AG20443 (cell line): ENCODE data around the gene TXNDC5.
"Not testable (repeated sequence)": the region's sequence is repeated elsewhere in the genome, so short reads cannot be mapped to it uniquely, and the experiment has no call there.

Source experiments
- DNase-seq: peaks from one replicate; pipeline ENCODE4 v3.0.0; 2012; ENCODE audit warnings: low spot score, mixed read lengths

Gene TXNDC5

GRCh38 chr6:7895125-7895423 lies 15.5 kb downstream of the TXNDC5 start:
- peak; percentile 36 for DNase-seq

- no peak for DNase-seq
Observed at GRCh38 chr6:7894262-7895124, 16.1 kb downstream of the TXNDC5 start.

- no peak for DNase-seq
Observed at GRCh38 chr6:7893342-7893741, 17.2 kb downstream of the TXNDC5 start.

DNA sequence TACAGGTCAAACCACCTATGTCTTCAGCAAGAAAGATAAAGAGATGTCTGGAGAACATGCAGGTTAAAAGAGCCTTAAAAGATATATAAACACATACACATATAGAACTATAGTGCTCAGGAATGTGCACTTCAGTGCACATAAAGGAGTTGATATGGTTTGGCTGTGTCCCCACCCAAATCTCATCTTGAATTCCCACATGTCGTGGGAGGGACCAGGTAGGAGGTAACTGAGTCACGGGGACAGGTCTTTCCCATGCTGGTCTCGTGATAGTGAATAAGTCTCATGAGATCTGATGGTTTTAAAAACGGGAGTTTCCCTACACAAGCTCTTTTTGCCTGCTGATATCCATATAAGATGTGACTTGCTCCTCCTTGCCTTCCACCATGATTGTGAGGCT lies 18.2 kb downstream of the TXNDC5 start:
- not testable (repeated sequence) for DNase-seq

DNA sequence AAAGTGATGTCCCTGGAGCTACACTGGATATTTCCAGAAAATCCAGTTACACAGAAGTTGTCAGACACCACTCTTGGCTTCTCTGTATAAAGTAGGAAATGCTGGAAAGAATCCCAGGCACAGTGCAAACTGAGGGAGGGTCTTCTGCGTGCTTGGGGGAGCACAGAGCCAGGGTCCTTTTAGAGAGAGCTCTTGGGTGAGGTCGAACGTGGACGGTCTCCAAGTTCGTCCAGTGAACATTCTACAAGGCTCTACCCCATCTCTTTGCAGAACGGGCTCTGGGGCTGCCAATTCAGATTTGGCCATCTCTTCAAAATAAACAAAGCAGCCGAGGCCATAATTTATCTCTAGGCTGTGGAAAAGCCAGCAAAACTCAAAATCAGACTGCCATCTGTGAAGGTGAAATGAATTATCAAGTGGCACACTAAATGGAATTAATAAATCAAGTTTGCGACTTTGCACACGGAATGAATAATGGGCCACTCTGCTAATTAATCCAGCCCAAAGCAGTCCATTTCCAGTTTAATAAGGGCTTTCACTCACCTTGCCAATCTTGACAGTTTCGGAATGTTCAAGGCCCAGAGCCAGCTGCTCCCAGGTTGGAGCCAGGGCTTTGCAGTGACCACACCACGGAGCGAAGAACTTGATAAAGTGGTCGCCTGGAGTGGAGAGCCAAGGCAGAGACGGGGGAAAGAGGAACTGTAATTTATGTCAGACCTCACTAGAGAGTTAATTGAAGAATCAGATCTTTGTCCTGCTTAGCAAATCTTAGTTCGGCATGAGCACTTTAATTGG lies 19.3 kb downstream of the TXNDC5 start:
- no peak for DNase-seq

GRCh38 chr6:7888587-7889357 lies 21.8 kb downstream of the TXNDC5 start:
- no peak for DNase-seq

DNA sequence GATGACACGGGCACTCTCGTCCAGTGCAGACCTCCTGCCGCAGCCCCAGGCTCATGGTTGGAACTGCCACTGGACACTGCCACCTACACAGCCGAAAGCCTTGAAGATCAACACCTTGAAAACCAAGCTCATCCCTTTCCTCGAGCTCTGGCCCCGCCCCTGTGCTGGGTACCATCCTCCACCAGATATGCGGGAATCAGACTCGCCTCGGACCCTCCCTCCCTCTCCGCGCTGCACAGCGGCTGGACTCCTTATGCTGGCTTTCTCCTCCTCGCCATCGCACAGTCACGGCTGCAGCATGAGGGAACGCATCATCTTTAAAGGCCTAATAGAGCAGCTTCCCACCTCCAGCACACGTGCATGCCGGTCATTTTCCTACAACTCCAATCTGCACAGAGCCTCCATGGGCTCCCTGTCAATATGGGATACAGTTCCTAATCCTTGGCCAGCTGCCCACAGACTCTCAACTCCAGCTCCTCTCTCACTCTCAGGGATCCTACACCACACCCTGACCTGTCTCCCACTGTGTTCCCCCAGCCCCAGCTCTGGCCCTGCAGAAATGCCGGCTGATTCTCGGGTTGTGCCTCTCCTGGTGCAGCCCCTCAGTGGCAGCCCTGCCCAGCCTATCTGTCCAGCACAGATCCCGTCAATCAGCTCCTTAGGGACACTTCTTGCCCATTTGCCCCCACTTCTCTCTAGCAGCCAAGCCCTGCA lies 23.2 kb downstream of the TXNDC5 start:
- DNase-seq = no peak

- no peak for DNase-seq
Observed at GRCh38 chr6:7886132-7886531, 24.5 kb downstream of the TXNDC5 start.

- DNase-seq = no peak
Observed at GRCh38 chr6:7883381-7883780, 27.2 kb downstream of the TXNDC5 start.

- DNase-seq = no peak
Observed at GRCh38 chr6:7882505-7883257, 27.9 kb downstream of the TXNDC5 start.

DNA sequence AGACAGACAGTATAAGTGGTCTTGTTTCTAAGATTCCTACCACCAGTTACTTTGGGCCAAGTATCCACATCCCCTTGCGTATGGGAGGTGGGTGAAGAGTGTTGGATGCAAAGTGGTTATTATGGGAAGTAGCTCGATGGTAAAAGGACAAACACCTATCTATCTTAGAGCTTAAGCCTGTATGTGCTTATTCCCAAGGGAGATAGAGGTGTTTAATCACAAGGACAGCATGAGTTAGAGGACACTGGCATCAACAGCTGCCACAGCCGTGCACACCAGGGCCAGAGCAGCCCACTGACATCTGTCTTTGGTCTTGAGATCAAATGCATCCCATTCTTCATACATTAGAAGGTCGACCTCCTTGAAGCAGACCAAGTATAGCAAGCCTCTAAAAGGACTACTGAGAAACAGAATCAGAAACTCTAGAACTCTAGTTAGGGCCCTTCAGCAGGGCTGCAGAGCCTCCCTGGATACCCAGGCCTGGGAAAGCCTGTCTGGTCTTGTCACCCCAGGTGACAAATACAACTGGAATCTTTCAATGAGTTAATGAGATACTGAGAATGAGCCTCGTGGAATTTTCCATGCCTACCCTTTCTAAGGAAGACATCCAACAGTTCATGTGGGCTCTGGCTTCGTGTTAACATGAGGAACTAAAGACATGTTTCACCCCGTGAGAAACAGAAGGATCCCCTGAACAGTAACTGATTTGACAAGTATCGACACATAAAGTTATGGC lies 28.7 kb downstream of the TXNDC5 start:
- DNase-seq = no peak

DNA sequence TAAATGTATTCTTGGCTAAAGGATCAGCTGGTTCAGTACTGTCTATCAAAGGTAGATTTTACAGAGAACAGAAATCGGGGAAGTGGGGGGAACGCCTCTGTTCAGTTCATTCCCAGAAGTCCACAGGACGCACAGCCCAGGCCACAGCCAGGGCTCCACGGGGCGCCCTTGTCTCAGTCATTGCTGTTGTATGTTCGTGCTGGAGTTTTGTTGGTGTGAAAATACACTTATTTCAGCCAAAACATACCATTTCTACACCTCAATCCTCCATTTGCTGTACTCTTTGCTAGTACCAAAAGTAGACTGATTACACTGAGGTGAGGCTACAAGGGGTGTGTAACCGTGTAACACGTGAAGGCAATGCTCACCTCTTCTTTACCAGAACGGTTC lies 29.9 kb downstream of the TXNDC5 start:
- DNase-seq = no peak

- no peak for DNase-seq
Observed at GRCh38 chr6:7879980-7880717, 30.4 kb downstream of the TXNDC5 start.

- DNase-seq = no peak
Observed at GRCh38 chr6:7879579-7879978, 31.0 kb downstream of the TXNDC5 start.

DNA sequence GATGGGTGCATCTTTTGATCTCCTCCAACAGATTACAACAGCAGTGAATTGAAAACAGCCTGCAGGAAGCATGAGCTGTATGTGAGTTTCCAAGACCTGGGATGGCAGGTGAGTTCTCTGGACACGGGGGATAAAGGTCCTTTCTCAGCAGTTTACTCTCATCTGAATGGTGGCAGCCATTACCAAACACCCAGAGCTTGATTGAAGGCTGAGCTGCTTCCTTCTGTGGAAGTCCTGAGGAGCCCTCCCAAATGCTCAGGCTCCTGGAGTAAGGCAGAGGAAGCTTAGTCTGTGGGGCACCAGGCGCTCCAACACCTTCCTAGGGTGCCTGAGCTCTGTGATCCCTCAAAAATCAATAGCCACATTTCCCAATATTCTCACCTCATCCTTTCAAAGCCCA lies 31.5 kb downstream of the TXNDC5 start:
- no peak for DNase-seq

DNA sequence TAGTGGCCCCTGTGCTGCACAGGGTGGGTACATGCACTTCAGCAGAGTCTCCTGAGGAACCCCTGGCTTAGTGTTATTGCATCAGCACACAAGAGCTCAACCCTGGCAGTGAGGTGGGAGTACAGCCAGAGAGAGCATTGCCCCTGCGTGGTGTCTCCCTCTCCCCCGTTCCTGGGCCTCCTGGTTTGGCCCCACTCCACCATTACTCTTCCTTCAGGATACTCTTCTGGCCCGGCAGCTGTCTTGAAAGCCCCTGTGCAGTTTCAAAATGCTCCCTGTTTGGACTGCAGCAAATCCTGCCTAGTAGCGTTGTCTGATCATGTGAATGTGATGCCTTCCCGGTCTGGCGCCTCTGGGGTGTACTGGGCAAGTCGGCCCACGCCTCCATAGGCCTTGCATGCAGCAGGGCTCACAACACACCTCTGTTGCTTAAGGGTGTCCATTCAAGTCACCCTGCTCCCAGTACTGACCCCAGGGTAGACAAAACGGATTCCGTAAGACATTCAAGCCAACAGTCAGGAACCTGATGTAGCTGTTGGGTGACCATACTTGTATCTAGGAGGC lies 32.1 kb downstream of the TXNDC5 start:
- no peak for DNase-seq

DNA sequence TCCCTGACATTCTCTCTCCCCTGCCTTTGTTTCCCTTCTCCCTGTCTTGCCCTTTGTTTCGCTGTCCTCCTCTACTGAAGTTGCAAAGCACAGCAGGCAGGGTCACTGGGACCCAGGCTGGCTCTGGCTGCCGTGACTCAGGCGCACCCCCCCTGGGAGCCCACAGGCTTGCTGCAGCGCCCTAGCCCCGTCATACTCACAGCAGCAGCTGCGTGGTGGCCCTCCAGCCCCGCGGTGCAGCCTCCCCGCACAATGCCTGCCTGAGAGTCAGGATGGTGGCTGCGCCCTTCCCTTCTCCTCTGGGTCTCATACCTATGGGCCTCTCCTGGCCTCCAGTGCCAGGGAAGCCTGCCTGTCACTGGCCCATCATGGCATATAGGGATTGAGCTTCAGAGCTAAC lies 41.7 kb downstream of the TXNDC5 start:
- DNase-seq = no peak

DNA sequence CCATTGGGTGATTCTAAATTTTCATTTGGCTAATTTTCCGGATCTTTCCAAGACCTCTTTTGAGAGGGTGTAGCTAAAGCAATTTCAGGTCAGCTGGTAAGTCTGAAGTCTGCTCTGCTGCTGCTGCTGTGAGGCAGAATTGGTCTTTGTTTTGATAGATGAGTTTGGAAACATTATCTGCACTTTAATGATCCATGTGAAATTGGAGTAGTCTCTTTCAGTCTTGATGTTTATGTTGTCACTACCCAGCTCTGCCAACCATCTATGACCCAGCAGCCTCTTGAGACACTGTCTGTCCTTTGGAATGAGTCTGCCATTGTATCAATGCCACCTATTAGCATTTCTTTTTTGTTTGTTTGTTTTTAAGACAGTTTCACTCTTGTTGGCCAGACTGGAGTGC lies 44.1 kb downstream of the TXNDC5 start:
- DNase-seq = no peak

GRCh38 chr6:7865781-7866180 lies 44.8 kb downstream of the TXNDC5 start:
- DNase-seq = no peak

GRCh38 chr6:7859591-7859990 lies 51.0 kb downstream of the TXNDC5 start:
- no peak for DNase-seq
